ENCODE results near the gene ACTG1.

The ACTG1 gene

GRCh38 chr17:81528651-81529436 lies 16.2 kb upstream of the ACTG1 start:
- H3K9me3 Mint-ChIP-seq (ENCODE audit: low read depth): no peaks in the 10 kb centered on the region

GRCh38 chr17:81528384-81528650 lies 15.7 kb upstream of the ACTG1 start:
- H3K36me3 Mint-ChIP-seq: no peaks in the 10 kb centered on the region
- no peaks in the 10 kb centered on the region for H3K4me1 Mint-ChIP-seq (ENCODE audit: low read depth)
- no peak overlapping the region for H3K27ac Mint-ChIP-seq
- H3K27me3 Mint-ChIP-seq: peaks cover 2% of the 10 kb centered on the region
- no peaks in the 10 kb centered on the region for H3K9me3 Mint-ChIP-seq (ENCODE audit: low read depth)
- no peak overlapping the region for H3K4me3 Mint-ChIP-seq

More at GRCh38 chr17:81528651-81529436, 16.2 kb upstream of the ACTG1 start:
- Mint-ChIP-seq H3K27me3 (peaks cover 3% of the 10 kb centered on the region), H3K4me3 (no peak overlapping the region), H3K27ac (no peak overlapping the region), H3K4me1 (ENCODE audit: low read depth) (no peaks in the 10 kb centered on the region), H3K36me3 (no peaks in the 10 kb centered on the region)

GRCh38 chr17:81527591-81528383 lies 15.2 kb upstream of the ACTG1 start, which contains the start of gene FSCN2:
TSS of gene FSCN2 (plus strand) at chr17:81528377. CDS start at chr17:81528532, 155 bp downstream.
- Mint-ChIP-seq H3K4me3 (no peak within 1 kb of the TSS), H3K36me3 (no peaks in the 10 kb centered on the region), H3K27me3 (peaks cover 2% of the 10 kb centered on the region), H3K27ac (no peak within 1 kb of the TSS), H3K9me3 (ENCODE audit: low read depth) (no peaks in the 10 kb centered on the region), H3K4me1 (ENCODE audit: low read depth) (no peaks in the 10 kb centered on the region)

GRCh38 chr17:81526662-81527571 lies 14.3 kb upstream of the ACTG1 start:
- no peaks in the 10 kb centered on the region for H3K4me1 Mint-ChIP-seq (ENCODE audit: low read depth)
- no peak overlapping the region for H3K27ac Mint-ChIP-seq
- H3K36me3 Mint-ChIP-seq: no peaks in the 10 kb centered on the region
- H3K9me3 Mint-ChIP-seq (ENCODE audit: low read depth): no peaks in the 10 kb centered on the region
- H3K4me3 Mint-ChIP-seq: no peak overlapping the region
- H3K27me3 Mint-ChIP-seq: peaks cover 2% of the 10 kb centered on the region

GRCh38 chr17:81524865-81525159 lies 12.2 kb upstream of the ACTG1 start:
- Mint-ChIP-seq H3K36me3 (no peaks in the 10 kb centered on the region), H3K4me1 (ENCODE audit: low read depth) (peaks cover 3% of the 10 kb centered on the region), H3K27ac (no peak overlapping the region), H3K27me3 (peaks cover 2% of the 10 kb centered on the region), H3K9me3 (ENCODE audit: low read depth) (no peaks in the 10 kb centered on the region), H3K4me3 (no peak overlapping the region)

DNA sequence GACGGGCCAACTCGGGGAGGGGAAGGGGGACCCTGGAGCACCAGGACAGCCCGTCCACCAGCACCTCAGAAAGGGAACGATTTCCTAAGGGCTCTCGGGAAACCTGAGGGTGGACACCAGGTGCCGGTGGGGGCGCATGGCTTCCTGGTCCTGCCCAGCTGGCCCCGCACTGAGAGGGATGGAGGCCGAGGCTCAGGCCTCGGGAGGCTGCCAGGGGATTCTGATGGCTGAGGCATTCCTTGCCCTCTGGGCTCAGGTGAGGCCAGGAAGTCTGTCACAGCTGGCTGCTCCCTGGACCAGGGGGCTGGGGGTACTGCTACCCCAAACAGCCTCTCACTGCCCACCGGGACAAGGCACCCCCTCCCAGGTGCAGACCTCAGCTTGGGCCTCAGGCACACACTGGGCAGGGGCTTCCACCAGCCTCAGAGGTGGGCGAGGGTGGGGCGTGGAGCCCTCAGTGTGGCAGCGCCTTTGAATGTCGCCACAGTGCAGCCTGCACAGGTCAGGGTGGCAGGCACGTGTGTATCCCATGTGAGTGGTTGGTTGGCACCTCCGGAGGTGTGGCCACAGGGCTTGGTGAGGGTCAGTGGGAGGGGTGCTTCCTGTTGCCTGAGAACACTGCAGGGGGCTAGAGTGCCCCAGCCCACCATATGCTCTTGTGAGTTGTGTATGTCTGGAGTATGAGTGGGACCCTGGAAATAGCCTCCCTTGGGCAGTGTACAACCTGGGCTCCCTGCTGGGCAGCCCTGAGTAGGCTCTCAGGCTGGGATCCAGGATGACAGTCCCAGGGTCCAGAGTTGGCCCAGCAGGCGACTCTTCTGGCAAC lies 11.7 kb upstream of the ACTG1 start:
- Mint-ChIP-seq H3K27me3 (peaks cover 2% of the 10 kb centered on the region), H3K27ac (no peak overlapping the region), H3K4me3 (no peak overlapping the region), H3K4me1 (ENCODE audit: low read depth) (peaks cover 3% of the 10 kb centered on the region), H3K9me3 (ENCODE audit: low read depth) (no peaks in the 10 kb centered on the region), H3K36me3 (no peaks in the 10 kb centered on the region)

- H3K4me1 Mint-ChIP-seq (ENCODE audit: low read depth): peaks cover 3% of the 10 kb centered on the region
- H3K27ac Mint-ChIP-seq: no peak overlapping the region
- H3K9me3 Mint-ChIP-seq (ENCODE audit: low read depth): no peaks in the 10 kb centered on the region
- no peaks in the 10 kb centered on the region for H3K36me3 Mint-ChIP-seq
- H3K27me3 Mint-ChIP-seq: peaks cover 2% of the 10 kb centered on the region
- H3K4me3 Mint-ChIP-seq: no peak overlapping the region
Measured at GRCh38 chr17:81523402-81524038, 10.9 kb upstream of the ACTG1 start.

DNA sequence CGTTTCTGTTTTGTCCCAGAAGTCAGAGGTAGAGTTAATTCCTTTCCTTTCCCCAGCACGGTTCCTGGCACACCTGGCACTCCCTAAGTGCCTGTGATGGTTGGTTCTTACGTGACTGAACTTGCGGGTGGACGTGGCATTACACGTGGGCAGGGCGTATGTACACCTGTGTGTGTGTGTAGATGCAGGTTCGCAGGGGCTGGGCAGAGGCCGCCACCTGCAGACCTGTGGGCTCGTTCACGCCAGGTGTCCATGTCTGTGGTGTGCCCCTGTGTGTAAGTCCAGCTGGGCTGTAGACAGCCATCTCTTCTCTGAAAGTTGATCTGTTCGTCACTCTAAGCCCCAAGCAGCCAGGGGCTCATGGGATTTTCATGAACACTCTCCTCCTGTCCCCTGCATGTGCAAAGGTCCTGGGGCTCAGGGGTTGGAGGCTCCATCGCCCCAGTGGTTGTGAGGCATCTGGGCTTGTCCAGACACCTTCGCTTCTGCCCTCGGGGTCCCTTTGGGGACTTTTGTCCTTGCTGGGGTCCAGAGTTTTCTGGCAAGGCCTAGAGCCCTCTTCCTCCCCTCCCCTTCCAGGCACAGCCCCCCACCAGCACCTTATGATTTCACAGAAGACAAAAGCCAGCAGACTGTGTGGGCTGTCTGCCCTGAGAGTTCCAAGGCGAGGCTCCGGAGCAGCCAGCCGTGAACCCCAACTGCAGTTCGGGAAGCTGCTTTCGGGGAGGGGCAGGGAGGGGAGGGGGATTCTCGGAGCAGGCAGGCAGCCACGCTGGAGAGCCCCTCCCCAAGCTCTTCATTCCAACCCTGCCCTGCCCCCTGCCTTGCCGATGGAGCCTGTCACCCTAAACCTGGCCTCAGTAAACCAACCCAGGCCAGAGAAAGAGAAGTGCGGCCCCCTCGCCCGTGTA lies 10.1 kb upstream of the ACTG1 start:
- no peak overlapping the region for H3K4me3 Mint-ChIP-seq
- peaks cover 2% of the 10 kb centered on the region for H3K27me3 Mint-ChIP-seq
- H3K27ac Mint-ChIP-seq: no peak overlapping the region
- H3K4me1 Mint-ChIP-seq (ENCODE audit: low read depth): peaks cover 7% of the 10 kb centered on the region
- no peaks in the 10 kb centered on the region for H3K9me3 Mint-ChIP-seq (ENCODE audit: low read depth)
- H3K36me3 Mint-ChIP-seq: no peaks in the 10 kb centered on the region

GRCh38 chr17:81520021-81520901 lies 7.7 kb upstream of the ACTG1 start:
- no peaks in the 10 kb centered on the region for H3K27me3 Mint-ChIP-seq

DNA sequence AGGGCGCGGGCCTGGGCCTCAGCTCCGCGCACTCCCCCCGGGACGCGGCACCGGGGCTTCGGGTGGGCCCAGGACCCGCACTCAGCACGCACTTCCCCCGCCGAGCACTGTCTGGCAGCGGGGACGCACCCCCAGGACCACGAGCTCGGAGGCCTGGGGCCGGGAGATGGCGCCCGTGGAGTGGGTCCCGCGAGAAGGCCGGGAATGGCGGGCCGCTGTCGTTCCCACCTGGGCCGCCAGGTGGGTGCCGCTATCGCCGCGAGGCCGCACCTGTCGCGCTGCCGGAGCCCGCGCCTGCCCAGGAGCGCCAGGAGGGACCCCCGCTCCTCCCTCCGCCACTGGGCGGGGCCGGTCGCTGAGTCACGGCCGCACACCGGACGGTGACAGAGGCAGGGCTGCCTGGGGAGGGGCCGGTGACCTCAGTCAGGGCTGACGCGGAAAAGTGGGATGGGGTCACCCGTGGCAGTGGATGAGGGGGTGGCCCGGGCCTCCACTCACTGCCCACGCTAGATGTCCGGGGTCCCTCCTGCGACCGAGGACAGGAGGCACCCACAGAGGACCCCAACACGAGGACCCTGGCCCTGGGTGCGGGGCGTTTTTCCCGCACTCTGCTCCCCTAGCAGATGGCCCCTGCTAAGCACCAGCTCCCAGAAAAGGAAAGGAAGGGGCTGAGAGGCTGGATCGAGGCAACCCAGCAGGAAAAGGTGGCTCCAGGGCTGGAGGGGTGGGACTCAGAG lies 6.9 kb upstream of the ACTG1 start:
- Mint-ChIP-seq H3K27me3 (no peaks in the 10 kb centered on the region), H3K4me3 (no peak overlapping the region), H3K4me1 (ENCODE audit: low read depth) (peaks cover 22% of the 10 kb centered on the region), H3K36me3 (no peaks in the 10 kb centered on the region), H3K9me3 (ENCODE audit: low read depth) (no peaks in the 10 kb centered on the region), H3K27ac (no peak overlapping the region)

More at GRCh38 chr17:81520021-81520901, 7.7 kb upstream of the ACTG1 start:
- Mint-ChIP-seq H3K4me3 (peak overlapping the region; percentile 69), H3K4me1 (ENCODE audit: low read depth) (peaks cover 22% of the 10 kb centered on the region), H3K9me3 (ENCODE audit: low read depth) (no peaks in the 10 kb centered on the region), H3K27ac (no peak overlapping the region), H3K36me3 (no peaks in the 10 kb centered on the region)

DNA sequence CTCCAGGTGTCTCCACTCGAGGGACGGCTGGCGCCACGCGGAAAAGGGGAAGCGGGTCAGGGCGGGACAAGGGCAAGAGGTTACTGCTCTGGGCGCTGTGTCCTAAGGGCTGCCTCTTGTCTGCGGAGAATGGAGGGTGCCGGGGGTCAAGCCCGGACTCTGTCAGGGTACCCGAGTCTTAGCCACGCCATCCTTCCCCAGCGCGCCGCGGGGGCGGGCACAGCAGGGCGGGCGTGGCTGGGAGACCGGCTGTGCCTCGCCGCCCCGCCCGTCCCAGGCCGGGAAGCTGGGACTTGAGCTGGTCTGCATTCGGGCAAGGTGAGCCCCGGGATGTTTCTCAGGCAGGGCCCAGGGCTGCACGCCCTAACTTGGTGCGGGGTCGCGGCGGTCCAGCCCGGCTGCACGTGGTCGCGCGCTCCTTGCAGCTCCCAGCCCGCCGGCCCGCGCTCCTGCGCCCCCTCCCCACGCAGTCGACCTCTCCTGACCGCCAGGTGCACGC lies 6.2 kb upstream of the ACTG1 start:
- Mint-ChIP-seq H3K27ac (no peak overlapping the region), H3K4me3 (peak overlapping the region; percentile 54), H3K36me3 (no peaks in the 10 kb centered on the region), H3K27me3 (no peaks in the 10 kb centered on the region), H3K4me1 (ENCODE audit: low read depth) (peaks cover 22% of the 10 kb centered on the region), H3K9me3 (ENCODE audit: low read depth) (no peaks in the 10 kb centered on the region)

All from activated naive CD8-positive, alpha-beta T cell (primary cell).